HEK293 (cell line): ENCODE data around the gene KIAA1210.

Experiments used
- ELK4 ChIP-seq: IDR thresholded peaks from 2 replicates; pipeline ENCODE4 v1.6.1; 2011; ENCODE audit warnings: mild to moderate bottlenecking, low read depth, low read length, borderline replicate concordance
- SETDB1 ChIP-seq: IDR thresholded peaks from one replicate; pipeline ENCODE4 v1.6.1; 2017; ENCODE audit warnings: mild to moderate bottlenecking, low read length, moderate library complexity, mixed read lengths; ENCODE audit not compliant: insufficient read length
- SP2 ChIP-seq: fragments of 450-650 bp; formaldehyde crosslinking; IDR thresholded peaks from 2 replicates; pipeline ENCODE4 v1.5.1; 2016; ENCODE audit warnings: missing biosample characterization, missing genetic modification characterization
- YY1 ChIP-seq: fragments of 450-650 bp; formaldehyde crosslinking; IDR thresholded peaks from 2 replicates; pipeline ENCODE4 v1.5.1; 2018; ENCODE audit warnings: missing biosample characterization, missing genetic modification characterization
- ZBTB21 ChIP-seq: fragments of 450-650 bp; formaldehyde crosslinking; IDR thresholded peaks from 2 replicates; pipeline ENCODE4 v1.5.1; 2017; ENCODE audit warnings: missing biosample characterization, missing genetic modification characterization
- ZNF140 ChIP-seq: fragments of 450-650 bp; formaldehyde crosslinking; IDR thresholded peaks from 2 replicates; pipeline ENCODE4 v1.5.1; 2016; ENCODE audit warnings: missing biosample characterization, missing genetic modification characterization
- ZNF174 ChIP-seq: fragments of 450-650 bp; formaldehyde crosslinking; IDR thresholded peaks from 2 replicates; pipeline ENCODE4 v1.5.0; 2017; ENCODE audit warnings: missing biosample characterization, mild to moderate bottlenecking, missing genetic modification characterization
- ZNF184 ChIP-seq: fragments of 450-650 bp; IDR thresholded peaks from 2 replicates; pipeline ENCODE4 v1.5.1; 2018; ENCODE audit warnings: missing biosample characterization, mild to moderate bottlenecking, missing genetic modification characterization
- ZNF561 ChIP-seq: fragments of 450-650 bp; IDR thresholded peaks from 2 replicates; pipeline ENCODE4 v1.5.1; 2018; ENCODE audit warnings: missing biosample characterization, missing genetic modification characterization, borderline replicate concordance
- ZNF610 ChIP-seq: fragments of 450-650 bp; formaldehyde crosslinking; IDR thresholded peaks from 2 replicates; pipeline ENCODE4 v1.5.1; 2016; ENCODE audit warnings: missing biosample characterization, missing genetic modification characterization, borderline replicate concordance
- TF ChIP-seq, protein P1 (sequence below): fragments of 450-650 bp; formaldehyde crosslinking; IDR thresholded peaks from 2 replicates; pipeline ENCODE4 v1.5.1; 2016; ENCODE audit warnings: missing biosample characterization, missing genetic modification characterization
- TF ChIP-seq, protein P2 (sequence below): fragments of 450-650 bp; formaldehyde crosslinking; IDR thresholded peaks from 2 replicates; pipeline ENCODE4 v1.5.1; 2016; ENCODE audit warnings: missing biosample characterization, missing genetic modification characterization
- TF ChIP-seq, protein P3 (sequence below): fragments of 450-650 bp; formaldehyde crosslinking; IDR thresholded peaks from 2 replicates; pipeline ENCODE4 v1.5.1; 2017; ENCODE audit warnings: missing biosample characterization, missing genetic modification characterization
- TF ChIP-seq, protein P4 (sequence below): fragments of 450-650 bp; formaldehyde crosslinking; IDR thresholded peaks from 2 replicates; pipeline ENCODE4 v1.5.1; 2016; ENCODE audit warnings: missing biosample characterization, missing genetic modification characterization

DNA sequence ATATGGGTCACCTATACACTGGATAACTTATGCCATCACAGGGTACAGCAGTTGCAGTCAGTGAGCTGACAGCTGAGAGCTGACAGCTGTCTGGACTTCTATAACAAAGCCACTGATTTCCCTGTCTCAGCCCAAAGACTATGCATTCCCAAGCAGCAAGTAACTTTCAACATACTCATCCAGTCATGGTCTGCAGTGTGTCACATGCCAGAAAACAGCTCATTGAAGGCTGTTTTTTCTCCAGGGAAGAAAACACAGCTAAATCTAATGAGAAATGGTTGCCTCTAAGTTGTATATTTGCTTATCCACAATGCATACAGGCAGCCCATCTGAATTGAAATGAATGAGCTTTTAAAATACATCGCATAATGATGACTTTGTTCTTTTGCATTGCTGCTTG, 6.3 kb downstream of the KIAA1210 start:
- TF ChIP-seq, protein P1, sequence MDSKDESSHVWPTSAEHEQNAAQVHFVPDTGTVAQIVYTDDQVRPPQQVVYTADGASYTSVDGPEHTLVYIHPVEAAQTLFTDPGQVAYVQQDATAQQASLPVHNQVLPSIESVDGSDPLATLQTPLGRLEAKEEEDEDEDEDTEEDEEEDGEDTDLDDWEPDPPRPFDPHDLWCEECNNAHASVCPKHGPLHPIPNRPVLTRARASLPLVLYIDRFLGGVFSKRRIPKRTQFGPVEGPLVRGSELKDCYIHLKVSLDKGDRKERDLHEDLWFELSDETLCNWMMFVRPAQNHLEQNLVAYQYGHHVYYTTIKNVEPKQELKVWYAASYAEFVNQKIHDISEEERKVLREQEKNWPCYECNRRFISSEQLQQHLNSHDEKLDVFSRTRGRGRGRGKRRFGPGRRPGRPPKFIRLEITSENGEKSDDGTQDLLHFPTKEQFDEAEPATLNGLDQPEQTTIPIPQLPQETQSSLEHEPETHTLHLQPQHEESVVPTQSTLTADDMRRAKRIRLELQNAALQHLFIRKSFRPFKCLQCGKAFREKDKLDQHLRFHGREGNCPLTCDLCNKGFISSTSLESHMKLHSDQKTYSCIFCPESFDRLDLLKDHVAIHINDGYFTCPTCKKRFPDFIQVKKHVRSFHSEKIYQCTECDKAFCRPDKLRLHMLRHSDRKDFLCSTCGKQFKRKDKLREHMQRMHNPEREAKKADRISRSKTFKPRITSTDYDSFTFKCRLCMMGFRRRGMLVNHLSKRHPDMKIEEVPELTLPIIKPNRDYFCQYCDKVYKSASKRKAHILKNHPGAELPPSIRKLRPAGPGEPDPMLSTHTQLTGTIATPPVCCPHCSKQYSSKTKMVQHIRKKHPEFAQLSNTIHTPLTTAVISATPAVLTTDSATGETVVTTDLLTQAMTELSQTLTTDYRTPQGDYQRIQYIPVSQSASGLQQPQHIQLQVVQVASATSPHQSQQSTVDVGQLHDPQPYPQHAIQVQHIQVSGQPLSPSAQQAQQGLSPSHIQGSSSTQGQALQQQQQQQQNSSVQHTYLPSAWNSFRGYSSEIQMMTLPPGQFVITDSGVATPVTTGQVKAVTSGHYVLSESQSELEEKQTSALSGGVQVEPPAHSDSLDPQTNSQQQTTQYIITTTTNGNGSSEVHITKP (tag by site-specific recombination) = no peak
- TF ChIP-seq, protein P2, sequence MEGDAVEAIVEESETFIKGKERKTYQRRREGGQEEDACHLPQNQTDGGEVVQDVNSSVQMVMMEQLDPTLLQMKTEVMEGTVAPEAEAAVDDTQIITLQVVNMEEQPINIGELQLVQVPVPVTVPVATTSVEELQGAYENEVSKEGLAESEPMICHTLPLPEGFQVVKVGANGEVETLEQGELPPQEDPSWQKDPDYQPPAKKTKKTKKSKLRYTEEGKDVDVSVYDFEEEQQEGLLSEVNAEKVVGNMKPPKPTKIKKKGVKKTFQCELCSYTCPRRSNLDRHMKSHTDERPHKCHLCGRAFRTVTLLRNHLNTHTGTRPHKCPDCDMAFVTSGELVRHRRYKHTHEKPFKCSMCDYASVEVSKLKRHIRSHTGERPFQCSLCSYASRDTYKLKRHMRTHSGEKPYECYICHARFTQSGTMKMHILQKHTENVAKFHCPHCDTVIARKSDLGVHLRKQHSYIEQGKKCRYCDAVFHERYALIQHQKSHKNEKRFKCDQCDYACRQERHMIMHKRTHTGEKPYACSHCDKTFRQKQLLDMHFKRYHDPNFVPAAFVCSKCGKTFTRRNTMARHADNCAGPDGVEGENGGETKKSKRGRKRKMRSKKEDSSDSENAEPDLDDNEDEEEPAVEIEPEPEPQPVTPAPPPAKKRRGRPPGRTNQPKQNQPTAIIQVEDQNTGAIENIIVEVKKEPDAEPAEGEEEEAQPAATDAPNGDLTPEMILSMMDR (tag by site-specific recombination) = no peak
- TF ChIP-seq ZNF561 (tag by site-specific recombination) (no peak), SP2 (tag by site-specific recombination) (no peak), ZNF140 (tag by site-specific recombination) (no peak), ELK4 (no peak), SETDB1 (no peak), ZBTB21 (no peak), ZNF174 (tag by site-specific recombination) (no peak), ZNF184 (no peak), YY1 (no peak), ZNF610 (tag by site-specific recombination) (no peak)
- TF ChIP-seq, protein P3, sequence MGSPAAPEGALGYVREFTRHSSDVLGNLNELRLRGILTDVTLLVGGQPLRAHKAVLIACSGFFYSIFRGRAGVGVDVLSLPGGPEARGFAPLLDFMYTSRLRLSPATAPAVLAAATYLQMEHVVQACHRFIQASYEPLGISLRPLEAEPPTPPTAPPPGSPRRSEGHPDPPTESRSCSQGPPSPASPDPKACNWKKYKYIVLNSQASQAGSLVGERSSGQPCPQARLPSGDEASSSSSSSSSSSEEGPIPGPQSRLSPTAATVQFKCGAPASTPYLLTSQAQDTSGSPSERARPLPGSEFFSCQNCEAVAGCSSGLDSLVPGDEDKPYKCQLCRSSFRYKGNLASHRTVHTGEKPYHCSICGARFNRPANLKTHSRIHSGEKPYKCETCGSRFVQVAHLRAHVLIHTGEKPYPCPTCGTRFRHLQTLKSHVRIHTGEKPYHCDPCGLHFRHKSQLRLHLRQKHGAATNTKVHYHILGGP (tag by site-specific recombination) = no peak
- TF ChIP-seq, protein P4, sequence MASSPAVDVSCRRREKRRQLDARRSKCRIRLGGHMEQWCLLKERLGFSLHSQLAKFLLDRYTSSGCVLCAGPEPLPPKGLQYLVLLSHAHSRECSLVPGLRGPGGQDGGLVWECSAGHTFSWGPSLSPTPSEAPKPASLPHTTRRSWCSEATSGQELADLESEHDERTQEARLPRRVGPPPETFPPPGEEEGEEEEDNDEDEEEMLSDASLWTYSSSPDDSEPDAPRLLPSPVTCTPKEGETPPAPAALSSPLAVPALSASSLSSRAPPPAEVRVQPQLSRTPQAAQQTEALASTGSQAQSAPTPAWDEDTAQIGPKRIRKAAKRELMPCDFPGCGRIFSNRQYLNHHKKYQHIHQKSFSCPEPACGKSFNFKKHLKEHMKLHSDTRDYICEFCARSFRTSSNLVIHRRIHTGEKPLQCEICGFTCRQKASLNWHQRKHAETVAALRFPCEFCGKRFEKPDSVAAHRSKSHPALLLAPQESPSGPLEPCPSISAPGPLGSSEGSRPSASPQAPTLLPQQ = no peak
